ENCODE data around the gene TP53AIP1. TPM values are rescaled to one million over a fixed set of nuclear protein-coding genes. Genes with fewer than 3 reads are reported as not detected.

TP53AIP1 gene
- total RNA-seq, 2 donors from 2014 or later = 0.74 to 5.1 TPM

DNA sequence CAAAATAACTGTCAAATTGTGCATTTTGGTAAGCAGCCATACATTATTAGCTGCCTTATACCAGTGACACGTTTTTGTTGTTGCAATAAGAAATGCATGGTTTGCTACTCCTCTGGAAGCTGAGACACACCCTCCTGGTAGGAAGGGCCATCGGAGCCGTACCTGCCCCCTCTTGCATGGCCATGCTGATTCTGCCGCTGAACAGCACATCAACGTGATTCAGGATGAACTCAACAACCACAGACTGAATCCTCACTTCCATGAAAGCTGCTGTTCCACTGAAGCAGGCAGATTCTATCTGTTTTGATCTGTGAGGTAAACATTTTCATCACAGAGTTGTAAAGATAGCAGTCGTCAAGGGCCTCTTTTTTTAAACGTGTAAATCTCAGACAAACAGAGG, 38.6 kb upstream of the TP53AIP1 start:
- Histone ChIP-seq H3K4me1 (replicated peaks) (no peaks in the 10 kb centered on the region), H3K27me3 (replicated peaks; ENCODE audit: insufficient read depth) (no peaks in the 10 kb centered on the region), H3K9me3 (no peaks in the 10 kb centered on the region), H3K4me3 (no peak overlapping the region), H3K27ac (no peak overlapping the region), H3K36me3 (peaks cover 0 to 3% of the 10 kb centered on the region in 2 donors)
- DNase-seq (ENCODE audit: low spot score) = no peak
- TF ChIP-seq POLR2A (IDR thresholded peaks at IDR 0.05) = no peak
- TF ChIP-seq POLR2AphosphoS5 (IDR thresholded peaks at IDR 0.05) = no peak
- TF ChIP-seq, protein P1, sequence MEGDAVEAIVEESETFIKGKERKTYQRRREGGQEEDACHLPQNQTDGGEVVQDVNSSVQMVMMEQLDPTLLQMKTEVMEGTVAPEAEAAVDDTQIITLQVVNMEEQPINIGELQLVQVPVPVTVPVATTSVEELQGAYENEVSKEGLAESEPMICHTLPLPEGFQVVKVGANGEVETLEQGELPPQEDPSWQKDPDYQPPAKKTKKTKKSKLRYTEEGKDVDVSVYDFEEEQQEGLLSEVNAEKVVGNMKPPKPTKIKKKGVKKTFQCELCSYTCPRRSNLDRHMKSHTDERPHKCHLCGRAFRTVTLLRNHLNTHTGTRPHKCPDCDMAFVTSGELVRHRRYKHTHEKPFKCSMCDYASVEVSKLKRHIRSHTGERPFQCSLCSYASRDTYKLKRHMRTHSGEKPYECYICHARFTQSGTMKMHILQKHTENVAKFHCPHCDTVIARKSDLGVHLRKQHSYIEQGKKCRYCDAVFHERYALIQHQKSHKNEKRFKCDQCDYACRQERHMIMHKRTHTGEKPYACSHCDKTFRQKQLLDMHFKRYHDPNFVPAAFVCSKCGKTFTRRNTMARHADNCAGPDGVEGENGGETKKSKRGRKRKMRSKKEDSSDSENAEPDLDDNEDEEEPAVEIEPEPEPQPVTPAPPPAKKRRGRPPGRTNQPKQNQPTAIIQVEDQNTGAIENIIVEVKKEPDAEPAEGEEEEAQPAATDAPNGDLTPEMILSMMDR (IDR thresholded peaks at IDR 0.05) = no peak
- 58% methylated on average over 7 of the region's 7 CpGs for WGBS
- intact Hi-C loops (cut with DNase I) = no loop called here

DNA sequence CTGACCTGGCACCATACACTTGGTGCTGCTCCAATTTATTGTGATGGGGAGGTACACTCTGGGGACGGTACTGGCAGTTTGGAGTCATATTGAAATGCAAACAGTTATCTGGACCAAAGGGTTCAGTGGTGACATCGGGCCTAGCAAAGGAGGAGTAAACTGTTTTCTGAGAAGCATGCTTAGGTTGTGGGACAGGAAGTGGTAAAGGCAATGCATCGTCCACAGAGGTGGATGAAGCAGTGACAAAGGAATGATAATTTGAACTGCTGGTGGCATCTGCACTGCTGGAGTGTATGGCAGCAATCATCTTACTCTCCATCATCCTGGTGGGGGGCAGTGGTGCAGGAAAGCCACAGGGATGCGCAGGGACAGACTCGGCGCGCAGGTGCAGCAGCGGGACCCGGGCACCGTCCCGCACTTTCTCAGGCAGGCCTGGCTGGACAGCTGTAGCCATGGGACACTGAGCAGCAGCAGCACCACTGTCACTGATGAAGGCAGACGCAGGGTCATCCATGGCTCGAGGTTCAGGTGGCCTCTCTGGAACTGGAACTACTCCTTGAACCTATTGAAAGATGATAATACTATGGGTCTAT, 28.0 kb upstream of the TP53AIP1 start:
- intact Hi-C loops (cut with DNase I) = no loop called here
- 93% methylated on average over 12 of the region's 13 CpGs for WGBS
- peaks cover 0 to 4% of the 10 kb centered on the region in 2 donors for H3K36me3 ChIP-seq

DNA sequence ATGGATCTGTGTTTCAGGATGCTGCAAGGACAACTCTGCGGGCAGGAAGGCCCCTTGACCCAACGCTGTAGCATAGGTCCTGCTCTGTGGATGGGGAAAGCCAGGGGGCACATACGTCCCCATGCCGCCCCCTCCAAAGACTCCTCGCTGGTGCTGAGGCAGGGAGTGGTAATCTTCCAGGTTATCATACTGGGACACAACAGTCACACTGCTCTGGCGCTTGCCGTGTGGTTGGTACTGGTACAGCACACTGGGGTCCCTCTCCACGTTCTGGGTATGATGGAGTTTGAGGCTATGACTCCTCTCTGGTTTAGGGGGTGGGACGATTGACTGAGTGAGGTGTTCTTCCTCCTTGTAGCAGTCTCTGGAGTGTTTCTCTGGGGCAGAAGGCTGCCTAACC, 26.2 kb upstream of the TP53AIP1 start:
- Histone ChIP-seq H3K27me3 (replicated peaks; ENCODE audit: insufficient read depth) (no peaks in the 10 kb centered on the region), H3K27ac (no peak overlapping the region), H3K4me1 (replicated peaks) (no peaks in the 10 kb centered on the region), H3K4me3 (no peak overlapping the region), H3K9me3 (no peaks in the 10 kb centered on the region), H3K36me3 (no peaks in the 10 kb centered on the region)
- TF ChIP-seq POLR2A (IDR thresholded peaks at IDR 0.05) = no peak
- WGBS = 96% methylated on average over 9 of the region's 9 CpGs
- intact Hi-C loops (cut with DNase I) = no loop called here
- DNase-seq (ENCODE audit: low spot score) = no peak

More for the DNA sequence above, 28.0 kb upstream of the TP53AIP1 start:
- DNase-seq (ENCODE audit: low spot score) = no peak
- H3K27ac ChIP-seq = no peak overlapping the region
- TF ChIP-seq POLR2A (IDR thresholded peaks at IDR 0.05) (no peak), POLR2AphosphoS5 (IDR thresholded peaks at IDR 0.05) (no peak)
- TF ChIP-seq, protein P1 (IDR thresholded peaks at IDR 0.05) = no peak
- H3K27me3 ChIP-seq (replicated peaks; ENCODE audit: insufficient read depth) = no peaks in the 10 kb centered on the region
- H3K4me1 ChIP-seq (replicated peaks) = no peaks in the 10 kb centered on the region
- no peaks in the 10 kb centered on the region for H3K9me3 ChIP-seq
- no peak overlapping the region for H3K4me3 ChIP-seq

DNA sequence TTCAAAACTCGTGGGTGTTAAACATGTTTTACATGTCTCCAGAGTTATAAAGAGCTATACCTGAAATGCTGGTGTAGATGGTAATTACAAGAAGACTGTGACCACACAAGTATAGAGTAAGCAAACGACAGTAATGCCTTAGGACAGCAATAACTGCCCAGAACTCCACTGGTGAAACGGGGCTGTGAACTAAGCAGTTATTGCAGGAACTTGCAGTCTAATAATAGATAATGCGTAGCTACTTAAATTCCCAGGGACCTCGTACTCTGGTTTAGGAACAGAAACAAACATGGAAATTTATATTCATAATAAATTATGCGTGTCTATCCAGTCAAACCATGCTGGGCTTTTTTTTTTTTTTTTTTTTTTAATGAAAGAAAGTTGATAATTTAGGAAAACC, 24.9 kb upstream of the TP53AIP1 start:
- TF ChIP-seq POLR2AphosphoS5 (IDR thresholded peaks at IDR 0.05) (no peak), POLR2A (IDR thresholded peaks at IDR 0.05) (no peak)
- TF ChIP-seq, protein P1 (IDR thresholded peaks at IDR 0.05) = no peak
- H3K4me1 ChIP-seq (replicated peaks) = no peaks in the 10 kb centered on the region
- intact Hi-C loops (cut with DNase I) = no loop called here
- WGBS = 77% methylated on average over 6 of the region's 6 CpGs
- H3K27ac ChIP-seq = no peak overlapping the region
- no peak for DNase-seq (ENCODE audit: low spot score)
- no peaks in the 10 kb centered on the region for H3K36me3 ChIP-seq
- no peaks in the 10 kb centered on the region for H3K27me3 ChIP-seq (replicated peaks; ENCODE audit: insufficient read depth)
- no peaks in the 10 kb centered on the region for H3K9me3 ChIP-seq
- no peak overlapping the region for H3K4me3 ChIP-seq

DNA sequence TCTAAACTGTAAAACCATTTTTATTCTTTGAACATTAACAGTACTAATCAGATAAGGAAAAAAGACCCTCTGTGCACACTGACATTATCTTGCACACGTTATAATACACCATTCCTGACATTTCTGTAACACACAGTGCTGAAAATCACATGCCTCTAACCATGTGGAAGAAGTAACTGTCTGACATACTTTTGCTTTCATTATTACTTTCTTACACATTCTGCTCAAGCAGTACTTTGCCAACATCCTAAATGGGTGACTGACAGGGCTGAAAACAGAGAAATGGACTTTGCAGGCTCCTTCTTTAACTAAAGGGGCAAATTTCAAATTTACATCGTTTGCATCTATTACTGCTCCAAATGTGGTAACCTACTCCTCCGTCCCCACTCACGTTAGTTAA, 22.8 kb upstream of the TP53AIP1 start:
- 38% methylated on average over 4 of the region's 4 CpGs for WGBS
- TF ChIP-seq POLR2AphosphoS5 (IDR thresholded peaks at IDR 0.05) = no peak
- no peak for TF ChIP-seq POLR2A (IDR thresholded peaks at IDR 0.05)
- TF ChIP-seq, protein P1 (IDR thresholded peaks at IDR 0.05) = no peak
- H3K36me3 ChIP-seq = no peaks in the 10 kb centered on the region
- H3K4me3 ChIP-seq = no peak overlapping the region
- no peaks in the 10 kb centered on the region for H3K4me1 ChIP-seq (replicated peaks)
- DNase-seq (ENCODE audit: low spot score) = no peak
- no peaks in the 10 kb centered on the region for H3K9me3 ChIP-seq
- intact Hi-C loops (cut with DNase I) = no loop called here
- H3K27me3 ChIP-seq (replicated peaks; ENCODE audit: insufficient read depth) = no peaks in the 10 kb centered on the region
- no peak overlapping the region for H3K27ac ChIP-seq

Measured in prostate gland (tissue), 2 donors.